Measurements from ENCODE around the gene SIAH2.
A peak's percentile ranks its signal among the peaks of the same experiment; 100 is the strongest.

The SIAH2 gene

DNA sequence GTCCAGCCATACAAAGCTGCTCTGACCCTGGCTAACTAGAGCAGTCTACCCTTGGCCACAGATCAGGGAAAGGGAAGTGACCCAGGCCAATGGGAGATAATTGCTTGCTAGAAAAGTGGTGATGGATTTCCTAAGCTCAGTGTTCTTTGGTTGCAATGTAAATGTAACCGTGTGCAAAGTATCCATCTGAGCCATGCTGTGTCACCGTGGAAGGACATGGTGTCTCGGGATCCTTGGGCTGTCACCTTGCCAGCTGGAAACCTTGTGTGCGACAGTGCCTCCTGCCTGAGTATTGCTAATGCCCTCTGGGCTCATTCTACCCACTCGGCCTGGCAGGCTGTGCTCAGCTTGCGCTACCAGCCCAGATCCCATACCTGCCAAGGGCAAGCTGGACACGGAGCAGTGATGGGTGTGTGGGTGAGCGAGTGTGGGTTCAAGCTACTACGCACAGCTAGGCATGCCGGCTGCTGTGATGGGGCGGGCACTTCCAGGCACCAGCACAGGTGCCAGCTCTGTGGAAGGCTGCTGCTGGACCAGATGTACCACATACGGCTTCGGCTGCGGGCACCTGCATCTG, 10.7 kb upstream of the SIAH2 start:
- Histone ChIP-seq H3K27ac (ENCODE audit: low read depth, low read length) (no peak overlapping the region), H3K9me3 (ENCODE audit: control insufficient read depth, insufficient read depth, low read length) (no peaks in the 10 kb centered on the region), H3K4me1 (ENCODE audit: control insufficient read depth, insufficient read depth, low read length) (no peaks in the 10 kb centered on the region), H3K36me3 (ENCODE audit: control insufficient read depth, insufficient read depth, low read length) (no peaks in the 10 kb centered on the region), H3K27me3 (ENCODE audit: control insufficient read depth, insufficient read depth, low read length) (no peaks in the 10 kb centered on the region), H3K4me3 (ENCODE audit: low read depth, low read length) (no peak overlapping the region), H3K9ac (ENCODE audit: low read depth, low read length) (no peak overlapping the region)

DNA sequence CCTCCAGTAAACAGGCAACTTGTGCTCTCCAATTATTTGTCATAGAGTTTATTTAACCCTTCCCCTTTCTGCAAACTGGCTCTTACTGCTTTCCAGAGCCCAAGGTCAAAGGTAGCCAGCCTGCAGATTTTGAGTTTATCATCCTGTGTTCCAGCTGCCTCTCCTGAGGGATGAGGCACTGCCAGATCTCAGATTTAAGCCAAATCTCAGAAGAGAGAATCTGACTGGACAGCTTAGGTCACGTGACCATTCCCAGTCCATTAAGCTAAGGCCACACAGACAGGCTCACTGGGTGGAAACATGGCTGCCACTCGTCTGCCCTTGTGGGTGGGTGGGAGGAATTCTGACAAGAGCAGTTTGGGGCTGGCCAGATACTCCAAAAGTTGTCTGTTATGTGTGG, 8.6 kb upstream of the SIAH2 start:
- H3K4me3 ChIP-seq (ENCODE audit: low read depth, low read length) = no peak overlapping the region
- no peaks in the 10 kb centered on the region for H3K36me3 ChIP-seq (ENCODE audit: control insufficient read depth, insufficient read depth, low read length)
- H3K27me3 ChIP-seq (ENCODE audit: control insufficient read depth, insufficient read depth, low read length) = no peaks in the 10 kb centered on the region
- no peaks in the 10 kb centered on the region for H3K9me3 ChIP-seq (ENCODE audit: control insufficient read depth, insufficient read depth, low read length)
- no peak overlapping the region for H3K9ac ChIP-seq (ENCODE audit: low read depth, low read length)
- no peaks in the 10 kb centered on the region for H3K4me1 ChIP-seq (ENCODE audit: control insufficient read depth, insufficient read depth, low read length)
- H3K27ac ChIP-seq (ENCODE audit: low read depth, low read length) = no peak overlapping the region

DNA sequence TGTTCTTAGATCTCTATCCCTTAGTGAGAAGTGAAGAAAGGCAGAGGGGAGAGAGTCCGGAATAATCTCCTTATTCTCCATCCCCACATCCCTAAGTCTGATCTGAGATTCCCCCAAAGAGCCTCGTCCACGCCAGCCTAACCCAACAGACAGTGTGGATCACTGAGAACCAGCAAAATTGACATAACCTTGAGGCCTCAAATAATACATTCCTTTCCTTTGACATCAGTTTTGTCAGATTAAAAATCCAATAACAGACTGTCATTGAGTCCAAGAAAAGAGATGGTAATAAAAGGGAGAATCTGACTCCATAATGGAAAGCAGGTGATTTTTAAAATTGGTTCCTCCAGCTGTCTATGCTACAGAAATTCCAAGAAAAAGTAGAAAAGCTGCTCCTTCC, 7.7 kb upstream of the SIAH2 start:
- H3K4me1 ChIP-seq (ENCODE audit: control insufficient read depth, insufficient read depth, low read length) = peaks cover 8% of the 10 kb centered on the region
- no peak overlapping the region for H3K4me3 ChIP-seq (ENCODE audit: low read depth, low read length)
- no peak overlapping the region for H3K9ac ChIP-seq (ENCODE audit: low read depth, low read length)
- no peaks in the 10 kb centered on the region for H3K27me3 ChIP-seq (ENCODE audit: control insufficient read depth, insufficient read depth, low read length)
- H3K9me3 ChIP-seq (ENCODE audit: control insufficient read depth, insufficient read depth, low read length) = no peaks in the 10 kb centered on the region
- no peak overlapping the region for H3K27ac ChIP-seq (ENCODE audit: low read depth, low read length)
- H3K36me3 ChIP-seq (ENCODE audit: control insufficient read depth, insufficient read depth, low read length) = no peaks in the 10 kb centered on the region

DNA sequence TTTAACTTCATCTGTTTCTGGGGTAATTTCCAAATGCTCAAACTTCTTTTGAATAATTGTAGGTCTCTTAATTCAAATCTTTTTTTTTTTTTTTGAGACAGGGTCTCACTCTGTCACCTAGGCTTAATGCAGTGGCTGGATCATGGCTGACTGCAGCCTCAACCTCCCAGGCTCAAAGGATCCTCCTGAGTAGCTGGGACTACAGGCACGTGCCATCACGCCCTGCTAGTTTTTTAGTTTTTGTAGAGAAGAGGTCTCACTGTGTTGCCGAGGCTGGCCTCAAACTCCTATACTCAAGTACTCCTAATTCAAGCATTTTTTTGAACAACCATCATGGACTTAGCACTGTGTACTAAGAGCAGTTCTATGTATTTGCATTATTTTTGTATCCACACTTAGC, 3.8 kb upstream of the SIAH2 start:
- H3K27ac ChIP-seq (ENCODE audit: low read depth, low read length) = no peak overlapping the region

GRCh38 chr3:150765949-150766720, 3.2 kb upstream of the SIAH2 start:
- peaks cover 19% of the 10 kb centered on the region for H3K4me1 ChIP-seq (ENCODE audit: control insufficient read depth, insufficient read depth, low read length)
- H3K4me3 ChIP-seq (ENCODE audit: low read depth, low read length) = no peak overlapping the region
- H3K27me3 ChIP-seq (ENCODE audit: control insufficient read depth, insufficient read depth, low read length) = peaks cover 35% of the 10 kb centered on the region
- peak overlapping the region; percentile 82 for H3K27ac ChIP-seq (ENCODE audit: low read depth, low read length)
- no peaks in the 10 kb centered on the region for H3K9me3 ChIP-seq (ENCODE audit: control insufficient read depth, insufficient read depth, low read length)
- H3K9ac ChIP-seq (ENCODE audit: low read depth, low read length) = no peak overlapping the region
- H3K36me3 ChIP-seq (ENCODE audit: control insufficient read depth, insufficient read depth, low read length) = no peaks in the 10 kb centered on the region

More for the DNA sequence above, 3.8 kb upstream of the SIAH2 start:
- Histone ChIP-seq H3K4me1 (ENCODE audit: control insufficient read depth, insufficient read depth, low read length) (peaks cover 14% of the 10 kb centered on the region), H3K9ac (ENCODE audit: low read depth, low read length) (no peak overlapping the region), H3K9me3 (ENCODE audit: control insufficient read depth, insufficient read depth, low read length) (no peaks in the 10 kb centered on the region), H3K27me3 (ENCODE audit: control insufficient read depth, insufficient read depth, low read length) (peaks cover 29% of the 10 kb centered on the region), H3K4me3 (ENCODE audit: low read depth, low read length) (no peak overlapping the region), H3K36me3 (ENCODE audit: control insufficient read depth, insufficient read depth, low read length) (no peaks in the 10 kb centered on the region)

- no peaks in the 10 kb centered on the region for H3K9me3 ChIP-seq (ENCODE audit: control insufficient read depth, insufficient read depth, low read length)
- no peak overlapping the region for H3K27ac ChIP-seq (ENCODE audit: low read depth, low read length)
- H3K27me3 ChIP-seq (ENCODE audit: control insufficient read depth, insufficient read depth, low read length) = peaks cover 36% of the 10 kb centered on the region
- H3K4me1 ChIP-seq (ENCODE audit: control insufficient read depth, insufficient read depth, low read length) = peaks cover 29% of the 10 kb centered on the region
- no peaks in the 10 kb centered on the region for H3K36me3 ChIP-seq (ENCODE audit: control insufficient read depth, insufficient read depth, low read length)
- no peak overlapping the region for H3K4me3 ChIP-seq (ENCODE audit: low read depth, low read length)
- H3K9ac ChIP-seq (ENCODE audit: low read depth, low read length) = no peak overlapping the region
Observed at GRCh38 chr3:150764967-150765366, 2.0 kb upstream of the SIAH2 start.

- Histone ChIP-seq H3K4me1 (ENCODE audit: control insufficient read depth, insufficient read depth, low read length) (peaks cover 29% of the 10 kb centered on the region), H3K4me3 (ENCODE audit: low read depth, low read length) (no peak overlapping the region), H3K36me3 (ENCODE audit: control insufficient read depth, insufficient read depth, low read length) (0 out of 2 replicates have a peak, but pooled peaks cover under 1% of the 10 kb centered on the region), H3K27ac (ENCODE audit: low read depth, low read length) (no peak overlapping the region), H3K9ac (ENCODE audit: low read depth, low read length) (no peak overlapping the region), H3K27me3 (ENCODE audit: control insufficient read depth, insufficient read depth, low read length) (peaks cover 36% of the 10 kb centered on the region), H3K9me3 (ENCODE audit: control insufficient read depth, insufficient read depth, low read length) (no peaks in the 10 kb centered on the region)
Observed at GRCh38 chr3:150764566-150764965, 1.6 kb upstream of the SIAH2 start.

DNA sequence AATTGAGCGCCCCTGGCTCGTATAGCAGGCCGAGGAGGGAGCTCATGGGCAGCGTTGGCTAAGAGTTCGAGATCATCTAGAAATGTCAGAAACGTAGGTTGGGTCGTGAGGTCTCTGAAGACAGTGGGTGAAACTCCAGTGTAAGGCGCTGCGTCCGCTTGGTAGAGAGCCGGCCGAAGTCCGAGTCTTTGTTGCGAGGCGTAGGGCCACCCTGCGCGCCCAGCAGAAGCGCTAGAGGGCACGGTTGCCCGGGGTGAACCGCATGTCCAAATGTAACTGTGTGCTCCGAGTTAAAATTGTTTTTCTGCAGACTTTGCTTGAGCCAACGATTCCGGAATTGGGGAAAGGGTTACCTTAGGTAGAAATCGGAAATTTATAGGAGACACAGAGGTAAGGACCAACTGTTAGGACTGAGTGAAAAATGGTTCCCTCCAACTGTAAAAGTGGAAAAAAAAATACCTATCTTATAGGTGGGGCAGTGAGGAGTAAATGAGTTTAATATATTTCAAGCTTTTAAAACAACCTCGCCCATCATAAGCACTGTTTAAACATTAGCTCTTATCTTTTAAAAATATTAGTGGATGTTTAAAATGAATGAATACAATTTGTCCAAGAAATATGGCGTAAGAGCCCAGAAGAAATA, 993 bp upstream of the SIAH2 start:
- H3K27ac ChIP-seq (ENCODE audit: low read depth, low read length) = peak overlapping the region; percentile 62
- H3K27me3 ChIP-seq (ENCODE audit: control insufficient read depth, insufficient read depth, low read length) = peaks cover 36% of the 10 kb centered on the region
- no peaks in the 10 kb centered on the region for H3K9me3 ChIP-seq (ENCODE audit: control insufficient read depth, insufficient read depth, low read length)
- H3K4me1 ChIP-seq (ENCODE audit: control insufficient read depth, insufficient read depth, low read length) = peaks cover 29% of the 10 kb centered on the region
- H3K36me3 ChIP-seq (ENCODE audit: control insufficient read depth, insufficient read depth, low read length) = peaks cover 5% of the 10 kb centered on the region; the same call in 1 of the 2 replicates
- H3K4me3 ChIP-seq (ENCODE audit: low read depth, low read length) = peak overlapping the region; percentile 78
- H3K9ac ChIP-seq (ENCODE audit: low read depth, low read length) = peak overlapping the region; percentile 46; the same call in 1 of the 2 replicates

DNA sequence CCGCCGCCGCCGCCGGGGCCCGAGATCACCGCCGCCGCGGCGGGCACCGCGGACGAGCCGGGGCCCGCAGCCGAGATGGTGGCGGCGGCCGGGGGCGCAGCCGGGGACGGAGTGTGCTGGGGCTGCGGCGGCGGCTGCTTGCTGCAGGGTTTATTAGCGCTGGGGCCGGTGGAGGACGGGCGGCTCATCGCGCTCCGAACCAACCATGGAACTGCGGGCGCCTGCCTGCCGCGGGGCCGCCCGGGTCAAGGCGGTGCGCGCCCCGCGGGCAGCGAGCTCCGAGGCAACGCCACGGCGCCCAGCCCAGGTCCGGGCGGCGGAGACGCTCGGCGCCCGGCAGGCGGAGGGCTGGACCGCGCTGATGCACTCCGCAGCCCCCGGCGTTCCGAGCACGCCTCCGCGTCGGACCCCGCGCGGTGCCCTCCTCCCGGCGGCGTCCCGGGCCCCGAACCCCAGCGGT, 277 bp downstream of the SIAH2 start:
- Histone ChIP-seq H3K9ac (ENCODE audit: low read depth, low read length) (peak overlapping the region; percentile 28; the same call in 1 of the 2 replicates), H3K9me3 (ENCODE audit: control insufficient read depth, insufficient read depth, low read length) (no peaks in the 10 kb centered on the region), H3K27me3 (ENCODE audit: control insufficient read depth, insufficient read depth, low read length) (peaks cover 36% of the 10 kb centered on the region), H3K4me1 (ENCODE audit: control insufficient read depth, insufficient read depth, low read length) (peaks cover 29% of the 10 kb centered on the region), H3K4me3 (ENCODE audit: low read depth, low read length) (peak overlapping the region; percentile 78), H3K36me3 (ENCODE audit: control insufficient read depth, insufficient read depth, low read length) (peaks cover 5% of the 10 kb centered on the region; the same call in 1 of the 2 replicates), H3K27ac (ENCODE audit: low read depth, low read length) (peak overlapping the region; percentile 21)

DNA sequence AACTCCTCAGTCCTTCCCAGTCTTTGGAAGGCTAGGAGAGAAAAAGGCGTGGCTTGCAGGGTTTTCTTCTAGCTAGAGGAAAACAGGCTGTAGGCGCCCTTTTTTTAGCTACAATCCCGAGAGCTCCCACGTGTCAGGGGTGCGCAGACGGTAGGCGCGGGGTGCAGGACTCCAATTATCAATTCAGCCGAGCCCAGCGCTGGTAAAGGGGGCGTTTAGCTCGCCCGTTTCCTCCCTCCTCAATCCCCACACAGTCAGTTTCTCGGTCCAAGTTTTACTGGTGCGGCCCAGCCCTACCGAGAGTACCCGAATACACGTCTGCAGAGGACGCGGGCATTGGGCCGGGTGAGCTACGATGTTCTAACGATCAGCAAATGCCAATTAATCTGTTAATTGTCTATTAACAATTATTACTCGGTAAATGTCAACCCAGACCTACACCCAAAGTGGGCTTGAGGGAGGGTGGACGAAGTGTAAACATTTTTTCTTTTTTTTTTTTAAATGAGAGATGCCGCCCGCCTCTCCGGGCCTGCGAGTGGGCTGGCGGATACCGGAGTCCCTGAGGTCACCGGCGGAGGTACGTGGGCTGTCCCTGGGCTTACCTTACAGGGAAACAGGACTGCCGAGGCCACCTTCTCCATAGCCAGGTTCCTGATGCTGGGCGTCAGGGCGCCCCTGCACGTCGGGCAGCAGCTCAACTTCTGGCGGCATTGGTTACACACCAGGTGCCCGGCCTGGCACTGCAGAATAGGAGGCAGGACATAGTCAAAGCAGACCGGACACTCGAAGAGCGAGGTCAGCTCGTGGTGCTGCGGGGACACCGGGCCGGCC, 923 bp downstream of the SIAH2 start:
- H3K27ac ChIP-seq (ENCODE audit: low read depth, low read length) = peak overlapping the region; percentile 16
- peak overlapping the region; percentile 68 for H3K9ac ChIP-seq (ENCODE audit: low read depth, low read length)
- peak overlapping the region; percentile 78 for H3K4me3 ChIP-seq (ENCODE audit: low read depth, low read length)
- peaks cover 36% of the 10 kb centered on the region for H3K27me3 ChIP-seq (ENCODE audit: control insufficient read depth, insufficient read depth, low read length)
- peaks cover 5% of the 10 kb centered on the region; the same call in 1 of the 2 replicates for H3K36me3 ChIP-seq (ENCODE audit: control insufficient read depth, insufficient read depth, low read length)
- H3K9me3 ChIP-seq (ENCODE audit: control insufficient read depth, insufficient read depth, low read length) = no peaks in the 10 kb centered on the region
- peaks cover 29% of the 10 kb centered on the region for H3K4me1 ChIP-seq (ENCODE audit: control insufficient read depth, insufficient read depth, low read length)
